NCI-H345 (cell line): ENCODE measurements around the gene GLT1D1.

Experiments
- DNase-seq: peaks from one replicate; lab custom pipeline; 2025; lab: John Stamatoyannopoulos, UW

GLT1D1 gene

DNA sequence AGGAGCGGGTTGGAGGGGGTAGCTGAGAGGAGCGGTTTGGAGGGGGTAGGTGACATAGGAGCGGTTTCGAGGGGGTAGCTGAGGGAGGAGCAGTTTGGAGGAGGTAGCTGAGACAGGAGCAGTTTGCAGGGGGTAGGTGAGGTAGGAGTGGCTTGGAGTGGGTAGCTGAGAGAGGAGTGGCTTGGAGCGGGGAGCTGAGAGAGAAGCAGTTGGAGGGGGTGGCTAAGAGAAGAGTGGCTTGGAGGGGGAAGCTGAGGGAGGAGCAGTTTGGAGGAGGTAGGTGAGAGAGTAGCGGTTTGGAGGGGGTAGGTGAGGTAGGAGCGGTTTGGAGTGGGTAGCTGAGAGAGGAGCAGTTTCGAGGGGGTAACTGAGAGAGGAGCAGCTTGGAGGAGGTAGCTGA is 152.1 kb downstream of the GLT1D1 start:
- DNase-seq: no peak

GRCh38 chr12:129005829-129006228 is 152.6 kb downstream of the GLT1D1 start:
- no peak for DNase-seq

DNA sequence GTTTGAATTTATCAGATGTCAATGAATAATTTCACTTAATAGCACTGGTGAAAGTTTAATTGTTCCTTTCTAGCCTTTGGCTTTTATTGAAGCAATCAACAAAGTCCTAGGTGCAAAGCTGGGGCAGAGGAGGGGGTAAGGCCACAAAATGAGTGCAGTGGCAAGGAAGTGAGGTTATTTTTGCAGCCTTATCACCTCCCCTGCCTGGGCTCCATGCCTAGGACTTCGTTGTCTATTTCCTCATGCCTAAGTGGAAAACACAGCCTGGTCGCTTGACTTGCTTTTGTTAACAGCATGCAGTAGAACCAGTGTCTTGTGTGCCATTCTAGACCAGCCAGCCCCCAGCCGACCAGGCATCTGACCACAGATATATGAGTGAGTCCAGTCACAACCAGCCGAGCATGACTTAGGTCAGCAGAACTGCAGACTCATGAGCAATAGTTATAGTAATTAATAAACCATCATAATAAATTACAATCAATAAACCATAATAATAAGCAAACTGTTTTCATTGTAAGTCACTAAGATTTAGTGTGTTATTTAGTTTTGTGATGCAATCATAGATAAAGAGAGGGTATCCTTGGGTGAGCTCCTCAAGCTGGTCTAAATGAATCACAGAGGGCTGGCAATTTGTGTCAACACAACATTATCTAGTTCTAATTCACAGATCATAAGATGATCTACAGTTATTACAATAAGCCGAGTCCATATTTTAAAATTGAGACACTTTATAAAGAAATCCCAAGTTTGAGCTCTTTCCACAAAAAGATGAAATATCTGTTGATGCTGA is 156.8 kb downstream of the GLT1D1 start:
- no peak for DNase-seq

DNA sequence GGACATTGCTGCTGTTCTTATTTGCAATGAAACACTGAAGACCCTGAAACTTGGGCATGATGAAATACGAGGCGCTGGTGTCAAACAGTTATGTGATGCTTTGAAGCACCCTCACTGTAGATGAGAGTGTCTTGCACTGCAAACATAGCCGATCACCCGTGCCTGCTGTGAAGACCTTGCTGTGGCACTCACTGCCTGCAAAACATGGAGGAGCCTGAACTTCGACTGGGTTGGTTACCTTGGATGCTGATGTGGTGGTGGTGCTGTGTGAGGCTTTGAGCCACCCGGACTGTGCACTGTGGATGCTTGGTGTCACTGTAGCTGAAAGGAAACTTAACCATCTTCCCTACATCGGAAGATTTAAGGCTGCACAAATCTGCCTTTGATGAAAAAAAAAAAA is 162.9 kb downstream of the GLT1D1 start:
- DNase-seq: no peak

GRCh38 chr12:129025055-129025454 is 171.8 kb downstream of the GLT1D1 start:
- no peak for DNase-seq

- DNase-seq: peak; percentile 51
These were observed 175.6 kb downstream of the GLT1D1 start for GRCh38 chr12:129028844-129029243.
